ENCODE results near the gene SRSF10.
"Not testable (repeated sequence)": the region's sequence is repeated elsewhere in the genome, so short reads cannot be mapped to it uniquely, and the experiment has no call there.

Gene SRSF10

DNA sequence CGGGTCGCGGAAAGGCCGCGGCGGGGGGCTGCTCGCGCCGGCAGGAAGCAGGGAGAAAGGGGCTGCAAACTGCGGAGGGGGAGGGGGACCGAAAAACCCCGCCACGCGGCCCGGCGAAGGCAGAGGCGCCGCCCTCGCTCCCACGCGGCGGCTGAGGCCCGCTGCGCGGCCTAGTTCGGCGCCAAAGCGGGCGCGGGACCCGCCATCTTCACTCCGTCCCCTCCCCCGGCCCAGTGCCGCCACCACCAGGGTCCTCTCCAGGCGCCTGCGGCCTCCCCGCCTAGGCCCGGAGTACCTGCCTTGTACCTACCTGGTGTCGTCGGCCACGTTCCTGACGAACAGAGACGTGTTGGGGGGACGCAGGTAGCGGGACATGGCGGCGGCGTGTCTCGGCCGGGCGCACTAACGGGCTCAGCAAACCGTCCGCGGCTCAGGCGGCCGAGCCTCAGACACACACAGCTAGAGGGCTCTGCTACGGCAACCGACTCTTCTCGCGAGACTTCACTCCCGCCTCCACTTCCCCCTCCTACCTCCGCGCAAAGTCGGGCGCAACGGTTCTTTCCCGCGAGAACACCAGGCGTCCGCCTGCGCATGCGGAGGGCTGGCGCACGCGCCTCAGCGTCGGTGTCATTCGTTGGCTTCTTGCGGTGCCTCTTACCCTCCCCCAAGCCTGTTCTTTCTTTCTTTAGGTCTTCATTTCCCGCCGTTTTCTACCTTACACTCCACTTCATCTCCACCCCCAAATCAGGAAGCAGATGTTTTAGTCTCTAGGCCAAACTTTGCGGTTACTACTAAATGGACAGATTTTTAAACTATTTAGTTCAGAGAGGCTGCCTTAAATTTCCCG, at the start of gene SRSF10:
Gene SRSF10, minus strand, starts transcription at position 447 of the 847 bp plus-strand sequence. Its CDS starts 72 bp downstream, at position 375.
- H3K4me3 Mint-ChIP-seq: peak within 1 kb of the TSS; percentile 100
- peaks cover 46% of the 10 kb centered on the region for H3K36me3 Mint-ChIP-seq (ENCODE audit: low read depth)
- H3K9me3 Mint-ChIP-seq: no peaks in the 10 kb centered on the region
- DNase-seq: peak; percentile 97
- H3K27me3 Mint-ChIP-seq: peaks cover 2% of the 10 kb centered on the region
- peaks cover 51% of the 10 kb centered on the region for H3K4me1 Mint-ChIP-seq
- peak within 1 kb of the TSS; percentile 98 for H3K27ac Mint-ChIP-seq
- peak; percentile 91 for ATAC-seq

DNA sequence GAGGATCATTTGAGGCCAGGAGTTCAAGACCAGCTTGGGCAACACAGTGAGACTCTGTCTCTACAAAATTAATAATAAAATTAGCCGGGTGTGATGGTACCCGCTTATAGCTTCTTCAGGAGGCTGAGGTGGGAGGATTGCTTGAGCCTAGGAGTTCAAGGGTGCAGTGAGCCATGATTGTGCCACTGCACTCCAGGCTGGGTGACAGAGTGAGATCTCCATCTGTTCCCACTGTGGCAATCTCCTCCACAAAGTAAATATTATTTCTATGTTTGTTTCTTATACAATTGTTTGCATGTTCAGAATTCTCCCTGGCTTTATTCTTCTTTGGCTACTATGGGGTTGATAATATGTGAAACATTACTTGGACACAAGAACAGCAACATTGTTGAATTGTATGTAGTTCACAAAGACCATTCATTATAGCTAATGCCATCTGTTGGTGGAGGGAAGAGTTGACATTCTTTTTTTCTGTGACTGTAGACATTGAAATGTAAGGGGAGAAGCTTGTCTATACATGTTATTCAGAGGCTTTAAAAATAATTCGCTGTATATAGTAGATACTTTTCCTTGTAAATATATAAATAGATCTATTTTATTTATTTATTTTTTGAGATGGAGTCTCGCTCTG, 47.8 kb upstream of the SRSF10 start:
- Mint-ChIP-seq H3K4me1 (no peaks in the 10 kb centered on the region), H3K27me3 (no peaks in the 10 kb centered on the region), H3K27ac (no peak overlapping the region), H3K4me3 (no peak overlapping the region), H3K36me3 (ENCODE audit: low read depth) (no peaks in the 10 kb centered on the region), H3K9me3 (no peaks in the 10 kb centered on the region)
- DNase-seq (no peak), ATAC-seq (no peak)

DNA sequence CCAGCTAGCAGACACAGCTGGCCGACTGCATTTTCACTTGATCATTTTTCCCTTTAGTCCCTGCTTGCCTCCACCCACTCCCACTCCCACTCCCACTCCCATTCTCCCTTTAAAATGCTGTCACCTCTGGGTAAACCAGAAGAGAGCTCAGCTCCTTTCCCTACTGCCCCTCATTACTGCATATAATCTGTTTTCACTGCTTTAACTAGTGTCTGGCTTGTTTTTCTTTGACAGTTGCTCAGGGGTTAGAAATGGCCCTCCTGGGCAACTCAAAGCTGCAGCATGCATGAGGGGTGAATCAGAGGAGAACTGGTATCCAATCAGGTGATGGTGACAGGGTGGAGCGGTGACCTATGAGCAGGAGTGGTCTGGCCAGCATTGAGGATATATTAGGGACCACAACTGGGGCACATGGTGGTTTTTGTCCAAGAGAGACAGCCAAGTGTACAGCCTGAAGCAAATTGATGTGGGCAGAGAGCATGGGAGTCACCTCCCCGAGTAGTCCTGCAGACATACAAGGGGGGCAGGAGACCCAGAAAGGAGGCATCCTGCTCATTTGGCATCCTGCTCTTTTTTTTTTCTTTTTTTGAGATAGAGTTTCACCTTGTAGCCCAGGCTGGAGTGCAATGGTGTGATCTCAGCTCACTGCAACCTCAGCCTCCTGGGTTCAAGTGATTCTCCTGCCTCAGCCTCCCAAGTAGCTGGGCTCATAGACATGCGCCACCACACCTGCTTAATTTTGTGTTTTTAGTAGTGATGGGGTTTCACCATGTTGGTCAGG, 42.6 kb upstream of the SRSF10 start:
- no peak for ATAC-seq
- Mint-ChIP-seq H3K9me3 (no peaks in the 10 kb centered on the region), H3K4me3 (no peak overlapping the region), H3K27me3 (no peaks in the 10 kb centered on the region), H3K27ac (no peak overlapping the region), H3K4me1 (no peaks in the 10 kb centered on the region), H3K36me3 (ENCODE audit: low read depth) (no peaks in the 10 kb centered on the region)
- no peak for DNase-seq

DNA sequence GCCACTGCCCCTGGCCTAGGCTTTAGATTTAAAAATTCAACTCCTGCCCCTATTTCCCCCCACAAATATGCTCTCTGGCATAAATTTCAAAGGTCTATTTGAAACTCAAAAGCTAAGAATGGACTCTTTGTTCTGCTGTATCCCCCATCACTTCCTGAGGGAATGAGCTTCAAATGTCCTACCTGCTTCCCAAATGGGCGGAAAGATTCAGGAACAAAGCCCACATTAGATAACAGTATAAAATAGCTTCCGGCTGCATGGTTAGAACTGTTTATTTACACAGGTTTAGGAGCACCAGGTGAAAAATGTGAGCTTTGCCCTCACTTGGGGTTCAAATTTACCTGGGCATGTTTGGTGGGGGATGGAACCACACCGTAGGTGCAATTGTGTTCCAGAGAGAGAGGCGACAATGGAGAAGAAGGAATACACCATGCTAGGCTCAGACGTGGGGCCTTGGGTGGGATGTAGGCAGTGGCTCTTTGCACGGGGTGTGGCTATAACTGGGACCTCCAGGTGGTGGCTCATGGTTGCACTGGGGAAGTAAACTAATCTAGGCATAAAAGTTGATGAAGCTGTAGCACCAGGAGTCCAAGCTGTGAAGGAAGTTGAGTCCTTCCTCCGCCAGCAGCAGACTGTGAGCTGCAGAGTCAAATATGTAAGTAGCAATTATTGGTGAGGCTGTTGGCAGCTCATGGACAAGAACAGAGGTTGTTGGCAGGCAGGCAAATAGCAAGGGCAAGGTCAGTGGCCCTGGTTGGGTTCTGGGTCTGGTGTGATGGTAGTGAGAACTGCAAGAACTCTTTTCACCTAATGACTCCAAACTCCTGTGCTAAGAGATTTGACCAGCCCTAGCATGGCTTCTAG, 41.5 kb upstream of the SRSF10 start:
- H3K36me3 Mint-ChIP-seq (ENCODE audit: low read depth): no peaks in the 10 kb centered on the region
- H3K4me1 Mint-ChIP-seq: no peaks in the 10 kb centered on the region
- H3K27ac Mint-ChIP-seq: no peak overlapping the region
- no peak overlapping the region for H3K4me3 Mint-ChIP-seq
- DNase-seq (no peak), ATAC-seq (no peak)
- no peaks in the 10 kb centered on the region for H3K27me3 Mint-ChIP-seq
- H3K9me3 Mint-ChIP-seq: no peaks in the 10 kb centered on the region

DNA sequence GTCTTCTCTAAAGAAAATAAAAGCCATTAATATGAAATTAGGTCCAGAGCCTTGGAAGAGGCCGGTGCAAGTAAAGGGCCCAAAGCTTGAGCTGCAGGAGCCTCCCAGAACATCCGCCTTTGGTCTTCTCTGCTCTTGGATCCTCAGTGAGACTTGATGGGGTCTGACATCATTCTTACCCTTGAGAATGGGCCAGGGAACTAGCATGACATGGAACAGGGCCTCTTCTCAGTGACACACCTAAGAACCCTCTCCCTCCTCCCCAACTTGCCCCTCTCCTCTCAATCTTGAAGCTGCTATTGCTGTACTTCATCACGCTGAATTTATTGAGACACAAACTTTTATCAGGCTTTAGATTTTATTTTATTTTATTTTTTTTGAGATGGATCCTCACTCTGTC, 40.3 kb upstream of the SRSF10 start:
- Mint-ChIP-seq H3K27me3 (no peaks in the 10 kb centered on the region), H3K9me3 (no peaks in the 10 kb centered on the region), H3K4me3 (no peak overlapping the region), H3K27ac (no peak overlapping the region), H3K4me1 (no peaks in the 10 kb centered on the region), H3K36me3 (ENCODE audit: low read depth) (no peaks in the 10 kb centered on the region)
- DNase-seq (no peak), ATAC-seq (no peak)

DNA sequence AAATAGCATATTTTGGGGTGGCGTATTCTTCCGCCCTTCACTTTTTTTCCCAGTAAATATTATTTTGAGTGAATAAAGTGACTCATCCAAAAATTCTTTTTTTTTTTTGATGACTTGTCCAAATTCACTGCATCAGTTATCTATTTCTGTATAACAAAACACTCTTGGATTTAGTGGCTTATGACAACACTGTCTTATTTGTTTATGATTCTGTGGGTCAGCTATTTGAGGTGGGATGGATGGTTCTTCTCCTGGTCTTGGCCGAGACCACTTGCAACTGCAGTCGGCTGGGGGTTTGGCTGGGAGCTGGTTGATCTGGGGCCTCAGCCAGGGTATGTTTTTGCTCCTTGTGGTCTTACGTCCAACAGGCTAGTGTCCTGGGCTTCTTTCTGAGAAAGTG, 39.9 kb upstream of the SRSF10 start:
- Mint-ChIP-seq H3K36me3 (ENCODE audit: low read depth) (no peaks in the 10 kb centered on the region), H3K4me3 (no peak overlapping the region), H3K27ac (no peak overlapping the region), H3K27me3 (no peaks in the 10 kb centered on the region), H3K4me1 (no peaks in the 10 kb centered on the region), H3K9me3 (no peaks in the 10 kb centered on the region)
- no peak for ATAC-seq
- no peak for DNase-seq

DNA sequence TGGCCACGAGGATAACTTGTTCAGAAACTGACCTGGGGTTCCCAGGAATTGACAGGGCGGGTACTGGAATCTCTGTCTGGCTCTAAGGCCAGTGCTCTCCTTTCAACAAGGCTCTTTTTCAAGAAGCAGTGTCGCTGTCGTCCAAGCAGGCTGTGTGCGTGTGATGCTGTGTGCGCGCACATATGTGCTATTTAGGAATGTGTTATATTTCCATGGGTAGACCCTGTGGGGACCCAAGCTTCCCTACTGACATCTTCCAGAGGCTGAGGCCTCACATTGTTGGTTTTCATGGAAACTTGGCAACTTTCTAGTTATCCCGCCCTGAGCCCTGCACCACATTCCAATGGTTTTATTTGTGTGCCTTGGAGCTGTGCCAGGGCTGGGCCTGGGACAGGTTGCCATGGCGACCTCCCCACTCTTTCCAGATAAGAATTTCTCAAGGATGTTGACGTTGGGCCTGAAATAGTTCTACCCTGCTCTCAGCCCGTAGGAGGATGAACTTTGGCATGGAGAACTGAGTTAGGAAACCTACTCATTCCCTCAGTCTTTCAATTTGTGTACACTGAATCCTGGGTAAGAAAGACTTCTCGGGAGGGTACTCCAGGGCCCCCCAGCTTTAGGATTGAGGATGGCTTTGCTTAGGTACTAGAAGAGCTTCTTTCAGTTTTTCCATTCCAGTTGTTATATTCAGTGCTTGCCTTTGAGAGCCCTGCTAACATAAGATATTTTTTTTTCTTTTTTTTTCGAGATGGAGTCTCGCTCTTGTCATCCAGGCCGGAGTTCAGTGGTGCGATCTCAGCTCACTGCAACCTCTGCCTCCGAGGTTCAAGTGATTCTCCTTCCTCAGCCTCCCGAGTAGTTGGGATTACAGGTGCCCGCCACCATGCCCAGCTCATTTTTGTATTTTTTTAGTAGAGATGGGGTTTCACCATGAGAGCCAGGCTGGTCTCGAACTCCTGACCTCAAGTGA, 38.8 kb upstream of the SRSF10 start:
- Mint-ChIP-seq H3K9me3 (no peaks in the 10 kb centered on the region), H3K4me1 (no peaks in the 10 kb centered on the region), H3K36me3 (ENCODE audit: low read depth) (no peaks in the 10 kb centered on the region), H3K27ac (no peak overlapping the region), H3K27me3 (no peaks in the 10 kb centered on the region), H3K4me3 (no peak overlapping the region)
- DNase-seq: no peak
- ATAC-seq: no peak

DNA sequence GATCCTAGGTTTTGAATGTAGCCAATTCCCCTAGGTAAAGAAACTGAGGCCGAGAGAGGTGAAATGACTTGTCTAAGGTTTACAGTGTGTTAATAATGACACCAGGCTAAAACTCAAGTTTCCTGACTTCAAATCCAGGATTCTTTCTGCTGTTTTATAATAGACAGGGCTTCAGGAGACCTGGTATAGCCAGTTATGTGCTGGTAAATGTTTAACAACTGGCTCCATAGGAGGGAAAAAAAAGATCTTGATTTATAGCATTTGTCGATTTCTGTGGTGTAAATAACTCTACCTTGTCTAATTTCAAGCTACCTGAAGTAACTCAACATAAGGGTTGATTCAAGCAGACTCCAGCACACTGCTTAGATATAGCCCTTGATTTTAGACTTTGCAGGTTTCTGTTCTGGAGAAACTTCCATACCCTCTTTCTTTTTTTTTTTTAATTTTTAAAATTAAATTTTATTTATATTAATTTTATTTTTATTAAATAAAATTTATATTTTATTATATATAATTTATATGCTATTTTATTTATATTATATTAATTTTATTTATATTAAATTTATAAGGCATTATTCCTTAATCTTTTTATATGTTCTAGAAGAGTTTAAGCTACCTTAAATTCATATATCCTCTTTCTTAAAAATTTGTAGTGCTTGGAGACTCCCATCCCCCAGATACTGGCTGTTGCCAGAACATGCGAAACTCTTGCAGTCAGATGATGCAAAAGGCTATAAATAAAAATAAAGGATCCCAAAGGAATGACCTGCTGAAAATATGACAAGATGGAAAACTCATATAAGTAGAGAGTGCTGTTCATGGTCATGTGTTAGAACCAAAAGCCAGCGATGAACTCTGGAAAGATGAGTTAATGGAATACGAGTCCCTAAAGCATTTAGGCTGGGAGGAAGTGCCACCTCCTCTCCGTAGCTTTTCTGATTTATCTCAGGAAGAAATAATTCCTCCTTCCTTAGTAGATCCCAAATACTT, 35.4 kb upstream of the SRSF10 start:
- ATAC-seq: no peak
- Mint-ChIP-seq H3K27me3 (peaks cover 1% of the 10 kb centered on the region), H3K9me3 (no peaks in the 10 kb centered on the region), H3K27ac (no peak overlapping the region), H3K4me3 (no peak overlapping the region), H3K36me3 (ENCODE audit: low read depth) (no peaks in the 10 kb centered on the region), H3K4me1 (no peaks in the 10 kb centered on the region)
- no peak for DNase-seq

DNA sequence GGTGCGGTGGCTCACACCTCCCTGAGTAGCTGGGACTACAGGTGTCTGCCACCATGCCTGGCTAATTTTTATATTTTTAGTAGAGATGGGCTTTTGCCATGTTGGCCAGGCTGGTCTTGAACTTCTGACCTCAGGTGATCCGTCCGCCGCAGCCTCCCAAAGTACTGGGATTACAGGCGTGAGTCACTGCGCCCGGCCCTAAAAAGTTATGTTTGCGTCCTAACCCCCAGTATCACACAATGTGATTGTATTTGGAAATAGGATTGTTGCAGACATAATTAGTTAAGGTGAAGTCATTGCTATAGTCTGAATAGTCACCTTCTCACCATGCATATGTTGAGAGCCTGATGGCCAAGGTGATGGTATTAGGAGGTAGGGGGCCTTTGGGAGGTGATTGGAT, 32.8 kb upstream of the SRSF10 start:
- DNase-seq; H3K27me3 Mint-ChIP-seq; H3K9me3 Mint-ChIP-seq; H3K36me3 Mint-ChIP-seq (ENCODE audit: low read depth); H3K27ac Mint-ChIP-seq; H3K4me1 Mint-ChIP-seq; ATAC-seq; H3K4me3 Mint-ChIP-seq: not testable (repeated sequence)

DNA sequence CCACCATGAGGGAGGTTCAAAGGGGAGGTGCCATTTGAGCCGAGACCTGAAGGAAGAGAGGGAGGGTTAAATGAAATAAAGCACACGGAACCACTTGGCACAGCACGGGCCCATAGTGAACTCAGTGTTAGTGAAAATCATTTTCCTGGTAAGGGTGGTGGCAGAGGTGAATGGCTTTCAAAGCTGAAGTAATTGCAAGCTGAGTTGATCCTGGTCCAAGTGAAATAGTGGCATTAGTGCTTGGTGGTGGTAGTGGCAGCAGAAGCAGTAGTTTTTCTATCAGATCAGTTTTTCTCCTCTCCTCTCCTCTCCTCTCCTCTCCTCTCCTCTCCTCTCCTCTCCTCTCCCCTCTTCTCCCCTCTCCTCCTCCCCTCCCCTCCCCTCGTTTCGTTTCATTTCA, 30.5 kb upstream of the SRSF10 start:
- H3K27ac Mint-ChIP-seq: no peak overlapping the region
- H3K9me3 Mint-ChIP-seq: no peaks in the 10 kb centered on the region
- peaks cover 5% of the 10 kb centered on the region for H3K27me3 Mint-ChIP-seq
- H3K36me3 Mint-ChIP-seq (ENCODE audit: low read depth): no peaks in the 10 kb centered on the region
- DNase-seq (no peak), ATAC-seq (no peak)
- no peaks in the 10 kb centered on the region for H3K4me1 Mint-ChIP-seq
- no peak overlapping the region for H3K4me3 Mint-ChIP-seq

DNA sequence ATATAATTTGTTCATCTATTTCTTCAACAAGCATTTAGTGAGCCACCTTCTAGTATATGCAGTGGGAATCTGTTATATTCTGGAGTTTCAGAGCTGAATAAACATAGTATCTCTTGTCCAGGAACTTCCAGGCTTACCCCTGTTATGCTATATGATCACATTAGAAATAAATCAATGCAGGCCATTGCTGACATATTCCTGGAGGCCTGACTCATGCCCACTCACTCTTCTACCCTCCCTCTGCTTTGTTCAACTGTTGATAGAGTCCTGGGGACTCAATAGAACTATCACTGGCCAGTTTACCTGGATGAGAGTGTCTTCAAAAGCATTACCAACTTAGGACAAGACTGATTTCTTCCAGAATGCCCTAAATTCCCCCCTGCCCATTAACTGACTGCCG, 29.3 kb upstream of the SRSF10 start:
- Mint-ChIP-seq H3K27ac (no peak overlapping the region), H3K4me1 (no peaks in the 10 kb centered on the region), H3K27me3 (peaks cover 8% of the 10 kb centered on the region), H3K36me3 (ENCODE audit: low read depth) (no peaks in the 10 kb centered on the region), H3K4me3 (no peak overlapping the region), H3K9me3 (no peaks in the 10 kb centered on the region)
- no peak for ATAC-seq
- DNase-seq: no peak

DNA sequence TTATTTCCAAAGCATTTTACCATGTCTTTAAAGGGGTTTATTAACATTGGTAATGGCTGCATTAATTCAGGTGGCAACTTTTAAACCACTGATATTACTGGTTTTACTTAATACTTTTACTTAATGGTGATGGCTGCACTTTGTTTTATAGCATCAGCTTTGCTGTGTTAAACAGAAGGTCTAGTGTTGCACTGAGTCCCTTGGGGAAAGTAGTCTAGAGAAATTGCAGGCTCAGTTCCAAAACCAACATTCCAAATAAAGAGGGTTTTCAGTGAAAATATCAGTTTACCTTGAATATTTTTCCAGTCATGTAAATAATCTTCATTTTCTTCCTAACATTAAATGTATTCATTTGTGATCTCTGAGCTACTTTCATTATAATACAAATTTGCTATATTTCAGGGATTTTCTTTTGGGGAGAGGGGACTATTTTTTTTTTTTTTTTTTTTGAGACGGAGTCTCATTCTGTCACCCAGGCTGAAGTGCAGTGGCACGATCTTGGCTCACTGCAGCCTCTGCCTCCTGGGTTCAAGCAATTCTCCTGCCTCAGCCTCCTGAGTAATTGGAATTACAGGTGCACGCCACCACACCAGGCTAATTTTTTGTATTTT, 28.6 kb upstream of the SRSF10 start:
- not testable (repeated sequence) for H3K27ac Mint-ChIP-seq; DNase-seq; H3K4me3 Mint-ChIP-seq; H3K4me1 Mint-ChIP-seq; H3K9me3 Mint-ChIP-seq; H3K36me3 Mint-ChIP-seq (ENCODE audit: low read depth); ATAC-seq
- peaks cover 12% of the 10 kb centered on the region for H3K27me3 Mint-ChIP-seq

Data from activated naive CD8-positive, alpha-beta T cell treated with anti-CD3 and anti-CD28 coated beads, Interleukin-2, amount 50 U/mL, for 24 hours (primary cell).